ENCODE results near the gene COQ10B. TPM values are rescaled to one million over a fixed set of nuclear protein-coding genes. Genes with fewer than 3 reads are reported as not detected.

Gene COQ10B
- total RNA-seq, 4 donors from 2014 or later: 27.2 to 38.8 (median 30.0) TPM

DNA sequence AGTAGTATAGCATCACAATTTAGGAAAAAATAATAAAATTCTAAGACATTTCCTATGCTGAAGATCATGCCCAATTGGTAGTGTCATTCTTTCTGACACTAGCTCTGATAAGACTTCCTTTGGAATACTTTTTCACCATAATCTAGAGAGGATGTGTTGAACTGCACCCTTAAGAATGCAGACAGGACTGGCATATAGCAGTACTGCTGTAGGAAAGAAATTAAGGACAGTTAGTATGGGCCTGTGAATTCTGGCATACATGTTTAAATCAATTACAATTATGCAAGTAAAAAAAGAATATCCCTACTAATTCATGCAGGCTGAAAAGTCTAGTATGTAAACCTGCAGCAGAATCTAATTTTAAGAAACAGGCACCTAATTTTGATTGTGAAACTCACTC lies 33.9 kb upstream of the COQ10B start:
- H3K4me1 ChIP-seq: no peaks in the 10 kb centered on the region

GRCh38 chr2:197423307-197423706 lies 30.0 kb upstream of the COQ10B start:
- peaks cover 12 to 13% of the 10 kb centered on the region in 2 donors for H3K4me1 ChIP-seq
- WGBS, 2 donors: 83 to 84% methylated on average over 2 of the region's 2 CpGs
- no peaks in the 10 kb centered on the region for H3K9me3 ChIP-seq
- no peaks in the 10 kb centered on the region for H3K27me3 ChIP-seq
- intact Hi-C loops (cut with DNase I): no loop called here
- peaks cover 18 to 35% of the 10 kb centered on the region in 2 donors for H3K36me3 ChIP-seq
- H3K27ac ChIP-seq: no peak overlapping the region
- no peak overlapping the region for H3K4me3 ChIP-seq (replicated peaks in 1 of 3)
- no peak for TF ChIP-seq POLR2A (IDR thresholded peaks at IDR 0.05)
- TF ChIP-seq CTCF (IDR thresholded peaks at IDR 0.05): no peak
- no peak for DNase-seq

More for the DNA sequence above, 33.9 kb upstream of the COQ10B start:
- DNase-seq: no peak
- Histone ChIP-seq H3K4me3 (replicated peaks in 1 of 3) (no peak overlapping the region), H3K36me3 (peaks cover 53 to 69% of the 10 kb centered on the region in 2 donors), H3K9me3 (no peaks in the 10 kb centered on the region), H3K27ac (no peak overlapping the region), H3K27me3 (no peaks in the 10 kb centered on the region)
- intact Hi-C loops (cut with DNase I): no loop called here
- no peak for TF ChIP-seq CTCF (IDR thresholded peaks at IDR 0.05)
- TF ChIP-seq POLR2A (IDR thresholded peaks at IDR 0.05): no peak

- no peaks in the 10 kb centered on the region for H3K27me3 ChIP-seq
- no peak for DNase-seq
- WGBS, 2 donors: 78% methylated on average over 7 of the region's 7 CpGs
- H3K27ac ChIP-seq: no peak overlapping the region
- no peak overlapping the region for H3K4me3 ChIP-seq (replicated peaks in 1 of 3)
- peaks cover 7 to 13% of the 10 kb centered on the region in 2 donors for H3K36me3 ChIP-seq
- TF ChIP-seq POLR2A (IDR thresholded peaks at IDR 0.05): no peak
- no peak for TF ChIP-seq CTCF (IDR thresholded peaks at IDR 0.05)
- H3K9me3 ChIP-seq: no peaks in the 10 kb centered on the region
- peaks cover 12 to 17% of the 10 kb centered on the region in 2 donors for H3K4me1 ChIP-seq
- intact Hi-C loops (cut with DNase I): no loop called here
Measured at GRCh38 chr2:197425550-197425949, 27.8 kb upstream of the COQ10B start.

DNA sequence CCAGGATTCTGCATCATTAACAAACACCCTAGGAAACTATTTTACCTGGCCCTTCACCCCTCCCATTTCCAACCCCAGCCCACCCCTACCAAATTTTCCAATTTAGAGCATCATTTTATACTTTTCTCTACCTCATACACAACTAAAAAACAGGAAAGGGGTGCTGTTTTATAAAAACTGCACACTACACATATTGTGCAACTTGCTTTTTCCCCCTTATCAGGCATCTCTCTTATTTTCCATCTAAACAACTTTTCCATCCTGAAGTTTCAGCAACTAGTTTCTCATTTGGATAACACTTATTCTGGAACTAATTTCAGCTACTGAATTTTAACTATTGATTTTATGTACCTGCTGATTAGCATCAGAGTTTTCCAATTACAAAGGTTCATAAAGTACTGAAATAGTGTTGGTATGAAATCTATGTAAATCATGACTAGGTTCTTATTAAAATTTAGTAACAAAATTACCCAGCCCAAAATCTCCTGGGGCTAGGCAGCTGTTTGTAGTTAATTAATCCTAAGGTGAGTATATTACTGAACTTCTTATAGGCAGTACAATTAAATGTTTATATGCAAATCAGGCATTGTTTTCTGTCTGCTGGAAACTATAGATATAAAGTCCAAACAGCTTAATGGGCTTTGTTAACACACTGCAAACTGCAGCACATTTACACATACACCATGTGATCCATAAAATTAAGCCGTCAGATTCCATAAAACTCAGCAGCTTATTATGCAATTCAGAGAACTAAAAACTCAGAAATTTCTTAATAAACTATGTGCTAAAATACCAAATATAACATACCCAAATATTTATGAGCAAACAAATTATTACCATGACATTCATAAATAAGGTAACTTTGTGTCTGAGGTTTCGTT lies 26.4 kb upstream of the COQ10B start:
- no peak overlapping the region for H3K4me3 ChIP-seq (replicated peaks in 1 of 3)
- DNase-seq: no peak
- WGBS, 2 donors: 81 to 83% methylated on average over 2 of the region's 2 CpGs
- no peak overlapping the region for H3K27ac ChIP-seq
- H3K9me3 ChIP-seq: no peaks in the 10 kb centered on the region
- intact Hi-C loops (cut with DNase I): no loop called here
- TF ChIP-seq POLR2A (IDR thresholded peaks at IDR 0.05): no peak
- TF ChIP-seq CTCF (IDR thresholded peaks at IDR 0.05): no peak
- H3K4me1 ChIP-seq: peaks cover 16 to 30% of the 10 kb centered on the region in 2 donors
- peaks cover 4 to 8% of the 10 kb centered on the region in 2 donors for H3K36me3 ChIP-seq
- no peaks in the 10 kb centered on the region for H3K27me3 ChIP-seq

DNA sequence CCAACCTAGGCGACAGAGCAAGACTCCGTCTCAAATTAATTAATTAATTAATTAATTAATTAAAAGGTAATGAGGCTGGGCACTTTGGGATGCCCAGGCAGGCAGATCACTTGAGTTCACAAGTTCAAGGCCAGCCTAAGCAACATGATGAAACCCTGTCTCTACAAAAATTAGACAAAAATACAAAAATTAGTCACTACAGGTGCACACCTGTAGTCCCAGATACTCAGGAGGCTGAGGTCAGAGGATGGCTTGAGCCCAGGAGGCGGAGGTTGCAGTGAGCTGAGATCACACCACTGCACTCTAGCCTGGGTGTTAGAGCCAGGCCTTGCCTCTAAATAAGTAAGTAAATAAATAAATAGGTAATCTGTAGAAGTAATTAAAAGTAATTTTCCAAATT lies 25.4 kb upstream of the COQ10B start:
- peaks cover 25 to 41% of the 10 kb centered on the region in 2 donors for H3K4me1 ChIP-seq
- WGBS, 2 donors: 91% methylated on average over 3 of the region's 3 CpGs
- no peaks in the 10 kb centered on the region for H3K9me3 ChIP-seq
- TF ChIP-seq CTCF (IDR thresholded peaks at IDR 0.05) (no peak), POLR2A (IDR thresholded peaks at IDR 0.05) (no peak)
- no peak overlapping the region for H3K4me3 ChIP-seq (replicated peaks in 1 of 3)
- intact Hi-C loops (cut with DNase I): no loop called here
- no peak for DNase-seq
- H3K27ac ChIP-seq: no peak overlapping the region
- H3K36me3 ChIP-seq: peaks cover 1% of the 10 kb centered on the region in 2 donors
- no peaks in the 10 kb centered on the region for H3K27me3 ChIP-seq
